8988T (cell line): ENCODE data around the gene GFPT1.
A peak's percentile ranks its signal among the peaks of the same experiment; 100 is the strongest.
"Not testable (repeated sequence)": the region's sequence is repeated elsewhere in the genome, so short reads cannot be mapped to it uniquely, and the experiment has no call there.

Experiments
- DNase-seq: peaks from one replicate; pipeline ENCODE4 v3.0.0; 2011

Gene GFPT1

GRCh38 chr2:69386789-69387734, at the start of gene GFPT1:
GFPT1 (minus strand) TSS chr2:69387227; CDS start chr2:69387071, 156 bp downstream.
- DNase-seq = peak; percentile 86

GRCh38 chr2:69436596-69436937, 49.5 kb upstream of the GFPT1 start:
- DNase-seq = no peak

- no peak for DNase-seq
Measured at GRCh38 chr2:69434753-69435152, 47.7 kb upstream of the GFPT1 start.

GRCh38 chr2:69429491-69430183, 42.6 kb upstream of the GFPT1 start:
- no peak for DNase-seq

GRCh38 chr2:69428981-69429380, 42.0 kb upstream of the GFPT1 start:
- DNase-seq = no peak

- DNase-seq = no peak
Measured at GRCh38 chr2:69424419-69424818, 37.4 kb upstream of the GFPT1 start.

GRCh38 chr2:69422198-69422597, 35.2 kb upstream of the GFPT1 start:
- DNase-seq = no peak

- not testable (repeated sequence) for DNase-seq
Measured at GRCh38 chr2:69419111-69419510, 32.1 kb upstream of the GFPT1 start.

GRCh38 chr2:69416147-69416546, 29.1 kb upstream of the GFPT1 start:
- DNase-seq = no peak

GRCh38 chr2:69411120-69411519, 24.1 kb upstream of the GFPT1 start:
- no peak for DNase-seq

- DNase-seq = no peak
Measured at GRCh38 chr2:69405306-69405705, 18.3 kb upstream of the GFPT1 start.

GRCh38 chr2:69400121-69400520, 13.1 kb upstream of the GFPT1 start:
- DNase-seq = no peak

GRCh38 chr2:69397234-69397633, 10.2 kb upstream of the GFPT1 start:
- DNase-seq = no peak

- no peak for DNase-seq
Measured at GRCh38 chr2:69395866-69396265, 8.8 kb upstream of the GFPT1 start.

- DNase-seq = no peak
Measured at GRCh38 chr2:69393963-69394362, 6.9 kb upstream of the GFPT1 start.

- DNase-seq = no peak
Measured at GRCh38 chr2:69390471-69390870, 3.4 kb upstream of the GFPT1 start.

GRCh38 chr2:69390001-69390400, 3.0 kb upstream of the GFPT1 start:
- DNase-seq = no peak

- DNase-seq = no peak
Measured at GRCh38 chr2:69389271-69389670, 2.2 kb upstream of the GFPT1 start.

- DNase-seq = no peak
Measured at GRCh38 chr2:69387770-69388481, 899 bp upstream of the GFPT1 start.

GRCh38 chr2:69386360-69386759, 667 bp downstream of the GFPT1 start:
- DNase-seq = no peak

- no peak for DNase-seq
Measured at GRCh38 chr2:69385443-69386151, 1.4 kb downstream of the GFPT1 start.

GRCh38 chr2:69384618-69385081, 2.4 kb downstream of the GFPT1 start:
- DNase-seq = no peak
